Erythroblast (primary cell): ENCODE results near the gene ARHGAP26.
"Not testable (repeated sequence)": the region's sequence is repeated elsewhere in the genome, so short reads cannot be mapped to it uniquely, and the experiment has no call there.

Source experiments
- GATA1 ChIP-seq: IDR thresholded peaks from 2 replicates; pipeline ENCODE4 v1.6.1; 2011; ENCODE audit warnings: low read depth, mild to moderate bottlenecking, control low read depth, low read length, moderate library complexity
- POLR2A ChIP-seq: IDR thresholded peaks from 2 replicates; pipeline ENCODE4 v1.6.1; 2011; ENCODE audit warnings: mild to moderate bottlenecking, low read length

- TF ChIP-seq POLR2A, GATA1: not testable (repeated sequence)
These were observed 433.3 kb downstream of the ARHGAP26 start for GRCh38 chr5:143203301-143203956.
